OCI-LY1 (cell line): ENCODE results near the gene MAGEA9B.

Experiments
- H2AFZ ChIP-seq: fragments of 200-600 bp; sonication (generic), shearing (Covaris generic); 2 replicates; pipeline ENCODE4 v1.6.0; 2014; ENCODE audit warnings: antibody characterized with exemption, mild to moderate bottlenecking, low read length
- H3F3A ChIP-seq: fragments of 200-600 bp; sonication (generic), shearing (Covaris generic); 2 replicates; pipeline ENCODE4 v1.6.0; 2014; ENCODE audit warnings: mild to moderate bottlenecking, antibody characterized with exemption, low read length, moderate library complexity; ENCODE audit not compliant: insufficient read depth
- H3K27ac ChIP-seq: fragments of 200-600 bp; sonication (generic); 2 replicates; pipeline ENCODE4 v1.5.1; 2014; ENCODE audit warnings: low read length, mixed run types, mild to moderate bottlenecking, low read depth; ENCODE audit not compliant: poor library complexity, severe bottlenecking
- H3K27me3 ChIP-seq: fragments of 200-600 bp; sonication (generic); 2 replicates; pipeline ENCODE4 v1.6.0; 2014; ENCODE audit warnings: antibody characterized with exemption, mild to moderate bottlenecking, low read length, moderate library complexity; ENCODE audit not compliant: insufficient read depth
- H3K36me3 ChIP-seq: fragments of 200-600 bp; sonication (generic); 2 replicates; pipeline ENCODE4 v1.6.1; 2014; ENCODE audit warnings: mild to moderate bottlenecking, antibody characterized with exemption, low read length, moderate library complexity, mixed read lengths; ENCODE audit not compliant: insufficient read depth
- H3K4me1 ChIP-seq: fragments of 200-600 bp; sonication (generic); 2 replicates; pipeline ENCODE4 v1.5.1; 2014; ENCODE audit warnings: mild to moderate bottlenecking, low read length, moderate library complexity; ENCODE audit not compliant: insufficient read depth, severe bottlenecking
- H3K4me2 ChIP-seq: fragments of 200-600 bp; sonication (generic), shearing (Covaris generic); 2 replicates; pipeline ENCODE4 v1.6.1; 2014; ENCODE audit warnings: low read length
- H3K4me3 ChIP-seq: fragments of 200-600 bp; sonication (generic); 2 replicates; pipeline ENCODE4 v1.5.1; 2014; ENCODE audit warnings: low read length, low read depth, mild to moderate bottlenecking, mixed read lengths; ENCODE audit not compliant: poor library complexity, severe bottlenecking
- H3K79me2 ChIP-seq: fragments of 200-600 bp; shearing (Covaris generic); 2 replicates; pipeline ENCODE4 v1.6.1; 2016; ENCODE audit warnings: mixed run types, low read length, mixed read lengths; ENCODE audit not compliant: insufficient read depth
- H3K9ac ChIP-seq: fragments of 200-600 bp; sonication (generic), shearing (Covaris generic); 2 replicates; pipeline ENCODE4 v1.6.1; 2014; ENCODE audit warnings: mild to moderate bottlenecking, low read length, mixed read lengths
- H3K9me2 ChIP-seq: fragments of 200-600 bp; sonication (generic), shearing (Covaris generic); 2 replicates; pipeline ENCODE4 v1.6.1; 2014; ENCODE audit warnings: low read depth, mild to moderate bottlenecking, low read length, mixed read lengths
- H3K9me3 ChIP-seq: fragments of 200-600 bp; shearing (Covaris generic); 2 replicates; pipeline ENCODE4 v1.6.1; 2014; ENCODE audit warnings: low read length, mixed read lengths
- H4K20me1 ChIP-seq: fragments of 200-600 bp; sonication (generic), shearing (Covaris generic); 2 replicates; pipeline ENCODE4 v1.6.0; 2016; ENCODE audit warnings: mild to moderate bottlenecking, low read length; ENCODE audit not compliant: insufficient read depth
- EZH2 ChIP-seq: fragments of 200-600 bp; sonication (generic), shearing (Covaris generic); IDR thresholded peaks from 2 replicates; pipeline ENCODE4 v1.8.0; 2017; ENCODE audit warnings: borderline replicate concordance, mixed run types, mild to moderate bottlenecking, antibody characterized with exemption, low read length, moderate library complexity, mixed read lengths
- TF ChIP-seq, protein P1 (sequence below): fragments of 200-600 bp; sonication (generic), shearing (Covaris generic); IDR thresholded peaks from 2 replicates; pipeline ENCODE4 v1.5.1; 2017; ENCODE audit warnings: mild to moderate bottlenecking, antibody characterized with exemption, low read length, moderate library complexity, mixed read lengths

Gene MAGEA9B

GRCh38 chrX:149541521-149542047 is 45.7 kb downstream of the MAGEA9B start:
- Histone ChIP-seq H4K20me1 (no peaks in the 10 kb centered on the region), H3K27me3 (no peaks in the 10 kb centered on the region), H3K9ac (peak overlapping the region; percentile 92), H3K4me3 (peak overlapping the region; percentile 97), H3K9me2 (no peaks in the 10 kb centered on the region), H3K27ac (peak overlapping the region; percentile 93), H3K4me2 (peak overlapping the region; percentile 70), H3K4me1 (peaks cover 11% of the 10 kb centered on the region), H2AFZ (no peak overlapping the region), H3K36me3 (no peaks in the 10 kb centered on the region), H3K9me3 (no peaks in the 10 kb centered on the region), H3F3A (no peaks in the 10 kb centered on the region), H3K79me2 (no peaks in the 10 kb centered on the region)
- TF ChIP-seq, protein P1, sequence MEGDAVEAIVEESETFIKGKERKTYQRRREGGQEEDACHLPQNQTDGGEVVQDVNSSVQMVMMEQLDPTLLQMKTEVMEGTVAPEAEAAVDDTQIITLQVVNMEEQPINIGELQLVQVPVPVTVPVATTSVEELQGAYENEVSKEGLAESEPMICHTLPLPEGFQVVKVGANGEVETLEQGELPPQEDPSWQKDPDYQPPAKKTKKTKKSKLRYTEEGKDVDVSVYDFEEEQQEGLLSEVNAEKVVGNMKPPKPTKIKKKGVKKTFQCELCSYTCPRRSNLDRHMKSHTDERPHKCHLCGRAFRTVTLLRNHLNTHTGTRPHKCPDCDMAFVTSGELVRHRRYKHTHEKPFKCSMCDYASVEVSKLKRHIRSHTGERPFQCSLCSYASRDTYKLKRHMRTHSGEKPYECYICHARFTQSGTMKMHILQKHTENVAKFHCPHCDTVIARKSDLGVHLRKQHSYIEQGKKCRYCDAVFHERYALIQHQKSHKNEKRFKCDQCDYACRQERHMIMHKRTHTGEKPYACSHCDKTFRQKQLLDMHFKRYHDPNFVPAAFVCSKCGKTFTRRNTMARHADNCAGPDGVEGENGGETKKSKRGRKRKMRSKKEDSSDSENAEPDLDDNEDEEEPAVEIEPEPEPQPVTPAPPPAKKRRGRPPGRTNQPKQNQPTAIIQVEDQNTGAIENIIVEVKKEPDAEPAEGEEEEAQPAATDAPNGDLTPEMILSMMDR = no peak
- TF ChIP-seq EZH2 = no peak

DNA sequence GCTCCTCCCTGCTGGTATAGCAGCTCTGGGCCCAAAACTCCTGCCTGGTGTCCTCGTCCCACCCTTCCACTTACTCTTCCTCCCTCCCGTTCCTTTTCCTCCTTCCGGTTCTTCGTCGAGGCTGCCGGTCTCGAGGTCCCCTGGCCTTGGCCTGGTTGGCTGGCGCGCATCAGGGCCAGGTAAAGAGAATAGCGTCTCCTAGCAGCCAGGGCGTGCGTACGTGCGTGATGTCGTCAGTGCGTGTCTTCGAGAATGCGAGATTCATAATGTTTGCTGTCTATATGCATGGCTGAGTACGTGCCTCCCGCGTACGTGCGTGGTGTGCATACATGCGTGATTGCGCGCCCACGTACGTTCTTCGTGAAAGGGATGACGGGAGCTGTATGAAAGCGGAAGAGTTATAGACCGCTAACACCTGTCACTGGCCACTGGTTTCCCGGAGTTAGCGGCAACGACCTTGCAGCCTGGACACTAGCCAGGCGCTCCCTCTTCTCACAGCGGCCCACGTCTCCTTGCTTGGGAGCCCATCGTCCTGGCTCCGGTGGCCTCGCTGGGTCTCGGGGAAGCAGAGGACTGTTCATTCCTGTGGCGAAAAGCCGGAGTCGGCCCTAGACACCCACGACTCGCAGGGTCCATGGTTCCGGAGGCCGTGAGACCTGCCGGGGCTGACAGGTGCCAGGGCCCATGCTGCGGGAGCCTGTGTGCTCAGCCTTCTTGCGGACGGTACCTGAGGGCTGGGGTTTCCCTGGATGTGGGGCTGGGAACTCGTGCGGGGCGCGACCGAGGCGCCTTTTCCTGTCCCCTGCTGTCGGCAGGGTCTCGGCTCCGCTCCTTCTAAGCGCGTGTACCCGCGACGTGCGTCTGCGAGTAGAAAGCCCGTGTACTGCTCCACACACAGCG is 46.4 kb downstream of the MAGEA9B start, which contains the start of gene EOLA1:
Gene EOLA1 (plus strand): TSS at position 392 of the 900 bp plus-strand sequence. CDS start 4,619 bp downstream, outside the sequence.
- Histone ChIP-seq H3K4me3 (peak within 1 kb of the TSS; percentile 97), H3K4me1 (peaks cover 11% of the 10 kb centered on the region), H3K36me3 (no peaks in the 10 kb centered on the region), H2AFZ (no peak within 1 kb of the TSS), H3K79me2 (no peaks in the 10 kb centered on the region), H4K20me1 (no peaks in the 10 kb centered on the region), H3K9ac (peak within 1 kb of the TSS; percentile 92), H3K27me3 (no peaks in the 10 kb centered on the region), H3K9me2 (no peaks in the 10 kb centered on the region), H3K9me3 (no peaks in the 10 kb centered on the region), H3F3A (no peaks in the 10 kb centered on the region), H3K4me2 (peak within 1 kb of the TSS; percentile 73), H3K27ac (peak within 1 kb of the TSS; percentile 93)
- TF ChIP-seq, protein P1 = no peak
- no peak for TF ChIP-seq EZH2

- H3K9me2 ChIP-seq = no peaks in the 10 kb centered on the region
- H3K27ac ChIP-seq = peak overlapping the region; percentile 93
- no peaks in the 10 kb centered on the region for H3K79me2 ChIP-seq
- H3K27me3 ChIP-seq = no peaks in the 10 kb centered on the region
- no peaks in the 10 kb centered on the region for H3F3A ChIP-seq
- peak overlapping the region; percentile 92 for H3K9ac ChIP-seq
- H4K20me1 ChIP-seq = no peaks in the 10 kb centered on the region
- H3K36me3 ChIP-seq = no peaks in the 10 kb centered on the region
- H3K4me1 ChIP-seq = peaks cover 11% of the 10 kb centered on the region
- no peak for TF ChIP-seq EZH2
- TF ChIP-seq, protein P1 = no peak
- H3K4me3 ChIP-seq = peak overlapping the region; percentile 97
- no peaks in the 10 kb centered on the region for H3K9me3 ChIP-seq
- peak overlapping the region; percentile 70 for H3K4me2 ChIP-seq
- no peak overlapping the region for H2AFZ ChIP-seq
Observed at GRCh38 chrX:149540131-149540620, 47.1 kb downstream of the MAGEA9B start.
